GM12878 (cell line): ENCODE measurements around the gene MAN2B2. TPM values are rescaled to one million over a fixed set of nuclear protein-coding genes. Genes with fewer than 3 reads are reported as not detected.

ENCODE experiments used
- BCLAF1 ChIP-seq: fragments of 450-650 bp; IDR thresholded peaks from 2 replicates; pipeline ENCODE4 v1.6.1; 2017; ENCODE audit warnings: antibody characterized with exemption, mild to moderate bottlenecking, moderate library complexity
- SMAD5 ChIP-seq: IDR thresholded peaks from 2 replicates; pipeline ENCODE4 v1.6.1; 2016; ENCODE audit warnings: antibody characterized with exemption, low read depth
- YY1 ChIP-seq: IDR thresholded peaks from 2 replicates; pipeline ENCODE4 v1.6.1; 2011; ENCODE audit warnings: low read depth, mild to moderate bottlenecking, low read length
- polyA plus RNA-seq, 11 experiments: library from polyadenylated mRNA; depleted of rRNA in 4 of 11; unstranded in 6 of 11; stranded (reverse) in 5 of 11; fragments of >200 nt; fragmentation: Nextera tagmentation in 4 of 11; fragmentation: Illumina TruSeq in 1 of 11; extraction: Ambion mirVana in 4 of 11; extraction: Trizol in 1 of 11; gene quantifications; 1 replicate in 1 of 11; 2 replicates in 10 of 11; pipeline versions ENCODE4 v1.2.1 to v1.2.3, GENCODE V29; 2011 to 2016; ENCODE audit warnings: inconsistent platforms in 2 of 11, missing spikeins in 2 of 11, low read depth in 1 of 11
- total RNA-seq, 4 experiments: library from RNA; depleted of rRNA in 3 of 4; stranded (reverse); fragments of >200 nt in 3 of 4; fragmentation: Illumina TruSeq in 1 of 4; extraction: Trizol in 1 of 4; gene quantifications; 2 replicates each; pipeline versions ENCODE4 v1.2.1 to v1.2.3, GENCODE V29; 2013 to 2021
- TF ChIP-seq, protein P1 (sequence below): fragments of 450-650 bp; IDR thresholded peaks from 2 replicates; pipeline ENCODE4 v1.6.1; 2018; ENCODE audit warnings: mild to moderate bottlenecking, low read depth, moderate library complexity; ENCODE audit not compliant: partially characterized antibody

MAN2B2 gene
- total and polyA plus RNA-seq, 10 of the 15 experiments (the other 5 are each of a cell fraction or from before 2014, with no cell fraction given), result 0.47 to 14.5 (median 7.0) TPM

GRCh38 chr4:6640292-6641163 is 65.5 kb downstream of the MAN2B2 start, which contains the start of gene MRFAP1 (continued):
- TF ChIP-seq, protein P1, sequence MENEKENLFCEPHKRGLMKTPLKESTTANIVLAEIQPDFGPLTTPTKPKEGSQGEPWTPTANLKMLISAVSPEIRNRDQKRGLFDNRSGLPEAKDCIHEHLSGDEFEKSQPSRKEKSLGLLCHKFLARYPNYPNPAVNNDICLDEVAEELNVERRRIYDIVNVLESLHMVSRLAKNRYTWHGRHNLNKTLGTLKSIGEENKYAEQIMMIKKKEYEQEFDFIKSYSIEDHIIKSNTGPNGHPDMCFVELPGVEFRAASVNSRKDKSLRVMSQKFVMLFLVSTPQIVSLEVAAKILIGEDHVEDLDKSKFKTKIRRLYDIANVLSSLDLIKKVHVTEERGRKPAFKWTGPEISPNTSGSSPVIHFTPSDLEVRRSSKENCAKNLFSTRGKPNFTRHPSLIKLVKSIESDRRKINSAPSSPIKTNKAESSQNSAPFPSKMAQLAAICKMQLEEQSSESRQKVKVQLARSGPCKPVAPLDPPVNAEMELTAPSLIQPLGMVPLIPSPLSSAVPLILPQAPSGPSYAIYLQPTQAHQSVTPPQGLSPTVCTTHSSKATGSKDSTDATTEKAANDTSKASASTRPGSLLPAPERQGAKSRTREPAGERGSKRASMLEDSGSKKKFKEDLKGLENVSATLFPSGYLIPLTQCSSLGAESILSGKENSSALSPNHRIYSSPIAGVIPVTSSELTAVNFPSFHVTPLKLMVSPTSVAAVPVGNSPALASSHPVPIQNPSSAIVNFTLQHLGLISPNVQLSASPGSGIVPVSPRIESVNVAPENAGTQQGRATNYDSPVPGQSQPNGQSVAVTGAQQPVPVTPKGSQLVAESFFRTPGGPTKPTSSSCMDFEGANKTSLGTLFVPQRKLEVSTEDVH, result peak; percentile 58
- no peak for TF ChIP-seq BCLAF1
- TF ChIP-seq YY1, result peak; percentile 96
- peak; percentile 87 for TF ChIP-seq SMAD5
- TF ChIP-seq, all 136 proteins: peak for 44
